Osteocyte (in vitro differentiated cells): Measurements from ENCODE around the gene SAMD10. TPM values are rescaled to one million over a fixed set of nuclear protein-coding genes. Genes with fewer than 3 reads are reported as not detected.
"Not testable (repeated sequence)": the region's sequence is repeated elsewhere in the genome, so short reads cannot be mapped to it uniquely, and the experiment has no call there.

Experiments
- DNase-seq: peaks from one replicate; pipeline ENCODE4 v3.0.0; 2021; ENCODE audit warnings: mixed read lengths; ENCODE audit not compliant: unreplicated experiment; ENCODE audit errors: extremely low spot score
- H3K27ac Mint-ChIP-seq: one replicate; pipeline ENCODE4 v1.8.0; 2021; ENCODE audit warnings: mild to moderate bottlenecking, mixed read lengths; ENCODE audit not compliant: unreplicated experiment
- H3K27me3 Mint-ChIP-seq: one replicate; pipeline ENCODE4 v1.8.0; 2021; ENCODE audit warnings: mixed read lengths; ENCODE audit not compliant: unreplicated experiment
- H3K36me3 Mint-ChIP-seq: one replicate; pipeline ENCODE4 v1.8.0; 2021; ENCODE audit warnings: mixed read lengths; ENCODE audit not compliant: unreplicated experiment
- H3K4me1 Mint-ChIP-seq: one replicate; pipeline ENCODE4 v1.8.0; 2021; ENCODE audit warnings: mixed read lengths; ENCODE audit not compliant: unreplicated experiment
- H3K4me3 Mint-ChIP-seq: one replicate; pipeline ENCODE4 v1.8.0; 2021; ENCODE audit warnings: mild to moderate bottlenecking, moderate library complexity, mixed read lengths; ENCODE audit not compliant: unreplicated experiment
- H3K9me3 Mint-ChIP-seq: one replicate; pipeline ENCODE4 v1.8.0; 2021; ENCODE audit warnings: mixed read lengths; ENCODE audit not compliant: unreplicated experiment
- CTCF ChIP-seq: fragments of 200-600 bp; sonication (generic); IDR thresholded peaks from 2 replicates; pipeline ENCODE4 v1.5.0; 2021; ENCODE audit warnings: antibody characterized with exemption, mild to moderate bottlenecking, moderate library complexity
- total RNA-seq: library from RNA; stranded (reverse); gene quantifications from 2 replicates; pipeline ENCODE4 v1.2.1, GENCODE V29; 2021

The SAMD10 gene
- total RNA-seq, 1 donor from 2014 or later: 3.7 TPM

GRCh38 chr20:63933646-63934045, 45.8 kb downstream of the SAMD10 start:
- H3K4me1 Mint-ChIP-seq: no peaks in the 10 kb centered on the region

GRCh38 chr20:63932606-63933160, 46.8 kb downstream of the SAMD10 start:
- H3K9me3 Mint-ChIP-seq: no peaks in the 10 kb centered on the region
- DNase-seq: no peak
- peaks cover 42% of the 10 kb centered on the region for H3K36me3 Mint-ChIP-seq
- no peak overlapping the region for H3K27ac Mint-ChIP-seq
- H3K27me3 Mint-ChIP-seq: no peaks in the 10 kb centered on the region
- H3K4me3 Mint-ChIP-seq: no peak overlapping the region
- no peaks in the 10 kb centered on the region for H3K4me1 Mint-ChIP-seq
- no peak for TF ChIP-seq CTCF

More at GRCh38 chr20:63933646-63934045, 45.8 kb downstream of the SAMD10 start:
- no peak for TF ChIP-seq CTCF
- H3K27me3 Mint-ChIP-seq: no peaks in the 10 kb centered on the region
- no peak overlapping the region for H3K4me3 Mint-ChIP-seq
- H3K27ac Mint-ChIP-seq: no peak overlapping the region
- H3K36me3 Mint-ChIP-seq: peaks cover 38% of the 10 kb centered on the region
- no peaks in the 10 kb centered on the region for H3K9me3 Mint-ChIP-seq
- DNase-seq: no peak

- Mint-ChIP-seq H3K27ac (no peak overlapping the region), H3K9me3 (no peaks in the 10 kb centered on the region), H3K4me3 (no peak overlapping the region), H3K27me3 (no peaks in the 10 kb centered on the region), H3K4me1 (no peaks in the 10 kb centered on the region), H3K36me3 (peaks cover 45% of the 10 kb centered on the region)
- no peak for DNase-seq
- TF ChIP-seq CTCF: no peak
These were observed 47.7 kb downstream of the SAMD10 start for GRCh38 chr20:63931735-63932134.

GRCh38 chr20:63930971-63931553, 48.4 kb downstream of the SAMD10 start:
- no peaks in the 10 kb centered on the region for H3K27me3 Mint-ChIP-seq
- no peak overlapping the region for H3K4me3 Mint-ChIP-seq
- H3K9me3 Mint-ChIP-seq: no peaks in the 10 kb centered on the region
- no peak for TF ChIP-seq CTCF
- no peak overlapping the region for H3K27ac Mint-ChIP-seq
- no peak for DNase-seq
- H3K4me1 Mint-ChIP-seq: no peaks in the 10 kb centered on the region
- peaks cover 44% of the 10 kb centered on the region for H3K36me3 Mint-ChIP-seq

GRCh38 chr20:63929473-63929883, 50.0 kb downstream of the SAMD10 start:
- DNase-seq, H3K9me3 Mint-ChIP-seq, H3K4me1 Mint-ChIP-seq, H3K27ac Mint-ChIP-seq, H3K4me3 Mint-ChIP-seq, H3K27me3 Mint-ChIP-seq: not testable (repeated sequence)
- peaks cover 37% of the 10 kb centered on the region for H3K36me3 Mint-ChIP-seq
